H1 (cell line): ENCODE results near the gene FAM47C.

Experiments
- CBX8 ChIP-seq: fragments of 300-800, 300-1000 bp; sonication (generic); IDR thresholded peaks from 2 replicates; pipeline ENCODE4 v1.7.1; 2016; ENCODE audit warnings: low read depth, low read length, borderline replicate concordance
- CEBPB ChIP-seq: IDR thresholded peaks from 2 replicates; pipeline ENCODE4 v1.6.1; 2012; ENCODE audit warnings: low read depth, low read length
- EGR1 ChIP-seq: IDR thresholded peaks from 2 replicates; pipeline ENCODE4 v1.6.1; 2011; ENCODE audit warnings: low read depth, low read length, borderline replicate concordance
- EP300 ChIP-seq, 2 experiments: IDR thresholded peaks; 1 replicate in 1 of 2; 2 replicates in 1 of 2; pipeline ENCODE4 v1.6.1; 2011 to 2012; ENCODE audit warnings: low read depth in 2 of 2, low read length in 2 of 2, mild to moderate bottlenecking in 2 of 2, borderline replicate concordance in 1 of 2, inconsistent platforms in 1 of 2, moderate library complexity in 1 of 2
- EZH2 ChIP-seq: fragments of 200-600 bp; sonication (generic); IDR thresholded peaks from 2 replicates; pipeline ENCODE4 v1.7.1; 2012; ENCODE audit warnings: low read depth, mild to moderate bottlenecking, moderate library complexity, low read length, inconsistent platforms; ENCODE audit not compliant: severe bottlenecking
- FOSL1 ChIP-seq: IDR thresholded peaks from 2 replicates; pipeline ENCODE4 v1.6.1; 2011; ENCODE audit warnings: mild to moderate bottlenecking, low read depth, low read length, moderate library complexity; ENCODE audit not compliant: insufficient read depth
- GABPA ChIP-seq: IDR thresholded peaks from 2 replicates; pipeline ENCODE4 v1.6.1; 2011; ENCODE audit warnings: mild to moderate bottlenecking, low read length, moderate library complexity, borderline replicate concordance; ENCODE audit not compliant: insufficient read depth
- NRF1 ChIP-seq: IDR thresholded peaks from 2 replicates; pipeline ENCODE4 v1.6.1; 2011; ENCODE audit warnings: mild to moderate bottlenecking, low read depth, low read length, improper control_type of control experiment
- SP1 ChIP-seq: IDR thresholded peaks from 2 replicates; pipeline ENCODE4 v1.6.1; 2011; ENCODE audit warnings: low read depth, low read length
- ZNF274 ChIP-seq: IDR thresholded peaks from 2 replicates; pipeline ENCODE4 v1.7.0; 2012; ENCODE audit warnings: low read length, borderline replicate concordance; ENCODE audit errors: extremely low read depth
- TF ChIP-seq, protein P1 (sequence below), 3 experiments: IDR thresholded peaks; 1 replicate in 2 of 3; 2 replicates in 1 of 3; pipeline versions ENCODE4 v1.5.1 to v1.6.1; 2011; ENCODE audit warnings: low read length in 3 of 3, mild to moderate bottlenecking in 3 of 3, inconsistent platforms in 2 of 3, low read depth in 1 of 3, moderate library complexity in 1 of 3; ENCODE audit not compliant: insufficient read depth in 1 of 3; ENCODE audit errors: control extremely low read depth in 1 of 3

DNA sequence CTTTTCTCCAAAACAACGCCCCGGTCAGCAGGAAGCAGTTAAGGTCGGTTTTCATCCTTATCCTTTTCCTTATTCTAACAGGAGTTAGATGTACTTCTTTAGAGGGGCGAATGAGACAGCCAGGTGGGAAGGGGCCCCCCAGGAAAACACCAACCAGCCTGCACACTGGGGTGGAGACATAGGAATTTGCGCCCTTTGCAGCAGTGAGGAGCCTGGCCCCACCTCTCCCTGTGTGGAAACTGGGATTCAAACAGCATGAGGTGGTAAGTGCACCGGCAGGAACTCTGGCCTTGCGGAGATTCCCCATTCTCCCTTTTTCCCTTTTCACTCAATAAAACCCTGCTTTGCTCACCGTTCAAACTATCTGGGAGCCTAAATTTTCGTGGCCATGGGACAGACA lies 8.0 kb upstream of the FAM47C start:
- no peak for TF ChIP-seq EP300 (IDR thresholded peaks at IDR 0.05; ENCODE audit: borderline replicate concordance in 1 of 2, low read depth in 2 of 2, low read length in 2 of 2)
- TF ChIP-seq, protein P1, sequence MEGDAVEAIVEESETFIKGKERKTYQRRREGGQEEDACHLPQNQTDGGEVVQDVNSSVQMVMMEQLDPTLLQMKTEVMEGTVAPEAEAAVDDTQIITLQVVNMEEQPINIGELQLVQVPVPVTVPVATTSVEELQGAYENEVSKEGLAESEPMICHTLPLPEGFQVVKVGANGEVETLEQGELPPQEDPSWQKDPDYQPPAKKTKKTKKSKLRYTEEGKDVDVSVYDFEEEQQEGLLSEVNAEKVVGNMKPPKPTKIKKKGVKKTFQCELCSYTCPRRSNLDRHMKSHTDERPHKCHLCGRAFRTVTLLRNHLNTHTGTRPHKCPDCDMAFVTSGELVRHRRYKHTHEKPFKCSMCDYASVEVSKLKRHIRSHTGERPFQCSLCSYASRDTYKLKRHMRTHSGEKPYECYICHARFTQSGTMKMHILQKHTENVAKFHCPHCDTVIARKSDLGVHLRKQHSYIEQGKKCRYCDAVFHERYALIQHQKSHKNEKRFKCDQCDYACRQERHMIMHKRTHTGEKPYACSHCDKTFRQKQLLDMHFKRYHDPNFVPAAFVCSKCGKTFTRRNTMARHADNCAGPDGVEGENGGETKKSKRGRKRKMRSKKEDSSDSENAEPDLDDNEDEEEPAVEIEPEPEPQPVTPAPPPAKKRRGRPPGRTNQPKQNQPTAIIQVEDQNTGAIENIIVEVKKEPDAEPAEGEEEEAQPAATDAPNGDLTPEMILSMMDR (IDR thresholded peaks at IDR 0.05; ENCODE audit: control extremely low read depth in 1 of 3, insufficient read depth in 1 of 3, low read depth in 1 of 3, low read length in 3 of 3): no peak
- no peak for TF ChIP-seq CEBPB
- no peak for TF ChIP-seq EZH2
- no peak for TF ChIP-seq FOSL1
- no peak for TF ChIP-seq EGR1
- TF ChIP-seq GABPA: no peak
- TF ChIP-seq ZNF274: no peak
- TF ChIP-seq NRF1: no peak
- TF ChIP-seq CBX8: no peak
- no peak for TF ChIP-seq SP1
